K562 (cell line): ENCODE results near the gene BPIFB2. TPM values are rescaled to one million over a fixed set of nuclear protein-coding genes. Genes with fewer than 3 reads are reported as not detected.

ENCODE experiments used
- AFF4 ChIP-seq: sonication (generic); formaldehyde crosslinking; IDR thresholded peaks from 2 replicates; pipeline ENCODE4 v1.8.0; 2023; ENCODE audit warnings: mild to moderate bottlenecking, missing genetic modification reagents
- ARID4B ChIP-seq: sonication (generic); formaldehyde crosslinking; IDR thresholded peaks from 2 replicates; pipeline ENCODE4 v1.8.0; 2022; ENCODE audit warnings: mild to moderate bottlenecking, missing genetic modification reagents
- FOXK2 ChIP-seq, 2 experiments: fragments of 450-650 bp; IDR thresholded peaks in 1 of 2; conservative IDR thresholded peaks in 1 of 2; 2 replicates each; pipeline ENCODE4 v1.6.1; 2016; ENCODE audit warnings: low read depth in 2 of 2, mild to moderate bottlenecking in 1 of 2
- HDGF ChIP-seq: fragments of 450-650 bp; IDR thresholded peaks from 2 replicates; pipeline ENCODE4 v1.6.1; 2016
- ZFP91 ChIP-seq: sonication (generic); formaldehyde crosslinking; IDR thresholded peaks from 2 replicates; pipeline ENCODE4 v1.8.0; 2022; ENCODE audit warnings: mild to moderate bottlenecking, missing genetic modification reagents
- polyA plus RNA-seq, 8 experiments: library from polyadenylated mRNA; depleted of rRNA in 4 of 8; stranded (reverse) in 5 of 8; unstranded in 3 of 8; fragments of >200 nt; fragmentation: Nextera tagmentation in 2 of 8; fragmentation: Illumina TruSeq in 1 of 8; extraction: Ambion mirVana in 2 of 8; extraction: Trizol in 1 of 8; gene quantifications; 2 replicates each; pipeline versions ENCODE4 v1.2.1 to v1.2.3, GENCODE V29; 2011 to 2014; ENCODE audit warnings: inconsistent platforms in 1 of 8, missing spikeins in 1 of 8
- total RNA-seq, 7 experiments: library from RNA; depleted of rRNA in 6 of 7; stranded (reverse); fragments of >200 nt in 6 of 7; fragmentation: Illumina TruSeq in 2 of 7; extraction: Trizol in 2 of 7; gene quantifications; 2 replicates each; pipeline versions ENCODE4 v1.2.1 to v1.2.3, GENCODE V29; 2011 to 2021; ENCODE audit warnings: low replicate concordance in 1 of 7

The BPIFB2 gene
- total and polyA plus RNA-seq, 9 of the 15 experiments (the other 6 are each of a cell fraction or from before 2014, with no cell fraction given), result not detected

- no peak for TF ChIP-seq FOXK2 (conservative IDR thresholded peaks at IDR 0.05 in 1 of 2, IDR thresholded peaks at IDR 0.05 in 1 of 2; ENCODE audit: low read depth in 2 of 2)
- TF ChIP-seq HDGF, result no peak
- TF ChIP-seq ARID4B, result no peak
- no peak for TF ChIP-seq ZFP91 (CRISPR knock-in tag)
- TF ChIP-seq AFF4 (CRISPR knock-in tag), result no peak
Observed at GRCh38 chr20:32990426-32990825, 17.1 kb upstream of the BPIFB2 start (continued).
